GM21528 (cell line): Measurements from ENCODE around the gene PSME4.
"Not testable (repeated sequence)": the region's sequence is repeated elsewhere in the genome, so short reads cannot be mapped to it uniquely, and the experiment has no call there.

Experiments
- ATAC-seq: cut with Tn5 transposase; IDR thresholded peaks from one replicate; pipeline ENCODE4 v1.9.1; 2021; ENCODE audit warnings: mild to moderate bottlenecking, moderate library complexity; ENCODE audit not compliant: unreplicated experiment, low FRiP score

The PSME4 gene

DNA sequence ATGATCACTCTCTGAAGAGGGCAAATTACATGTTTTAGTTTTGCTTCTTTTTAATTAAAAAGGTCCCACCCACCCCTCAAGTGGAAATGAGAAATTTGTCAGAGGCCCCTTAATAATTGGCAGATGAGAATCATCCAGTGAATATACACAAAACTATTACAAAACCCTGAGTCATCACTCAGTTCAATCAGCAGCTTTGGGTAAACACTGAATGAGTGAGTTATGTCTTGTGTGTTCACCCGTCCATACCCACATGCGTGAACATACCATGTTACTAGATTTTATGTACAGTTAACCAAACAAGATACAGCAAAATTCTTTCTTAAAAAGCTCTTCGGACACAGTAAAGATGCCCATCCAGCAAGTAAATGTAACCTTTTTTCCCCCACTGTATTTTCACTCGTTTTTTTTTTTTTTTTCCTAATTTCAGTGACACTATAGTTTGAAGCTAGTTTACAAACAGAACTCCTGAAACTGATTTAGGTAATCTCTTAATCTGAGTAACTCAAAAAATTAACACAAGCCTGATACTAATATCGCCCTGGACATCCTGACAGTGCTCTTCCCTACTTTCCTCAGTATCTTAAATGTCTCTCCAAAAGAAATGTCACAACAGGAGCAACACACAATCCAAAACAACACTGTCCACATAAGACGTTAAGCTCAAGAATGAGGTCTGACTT is 1.4 kb downstream of the PSME4 start:
- peak; percentile 29 for ATAC-seq

DNA sequence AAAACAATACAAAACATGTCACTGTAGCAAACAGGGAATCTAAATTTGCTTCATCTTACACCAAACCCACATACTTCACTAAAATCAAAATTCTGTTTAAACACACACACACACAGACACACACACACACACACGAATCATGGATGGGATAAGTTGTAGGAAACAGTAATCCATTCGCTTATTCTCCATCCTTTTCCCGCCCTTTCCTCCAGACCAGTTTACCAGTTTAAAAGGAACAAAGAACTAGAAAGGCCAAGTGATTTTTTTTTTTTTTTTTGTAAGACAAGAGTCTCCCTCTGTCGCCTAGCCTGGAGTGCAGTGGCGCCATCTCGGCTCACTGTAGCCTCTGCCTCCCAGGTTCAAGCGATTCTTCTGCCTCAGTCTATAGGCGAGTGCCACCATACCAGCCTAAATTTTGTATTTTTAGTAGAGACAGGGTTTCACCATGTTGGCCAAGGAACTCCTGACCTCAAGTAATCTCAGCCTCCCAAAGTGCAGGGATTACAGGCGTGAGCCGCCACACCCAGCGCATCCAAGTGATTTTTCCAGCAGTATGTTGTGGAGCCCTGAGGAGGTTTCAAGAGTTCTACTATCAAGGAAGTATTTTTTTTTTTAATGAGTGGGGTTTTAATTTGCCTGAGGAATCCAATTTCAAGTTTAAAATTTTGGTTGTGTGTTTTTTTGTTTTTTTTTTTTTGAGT is 5.7 kb downstream of the PSME4 start:
- ATAC-seq = no peak

- ATAC-seq = no peak
These were observed 6.4 kb downstream of the PSME4 start for GRCh38 chr2:53964257-53964952.

- not testable (repeated sequence) for ATAC-seq
These were observed 9.1 kb downstream of the PSME4 start for GRCh38 chr2:53961478-53962216.

GRCh38 chr2:53960476-53960875 is 10.3 kb downstream of the PSME4 start:
- no peak for ATAC-seq

- no peak for ATAC-seq
These were observed 12.3 kb downstream of the PSME4 start for GRCh38 chr2:53958443-53958842.

- ATAC-seq = no peak
These were observed 18.3 kb downstream of the PSME4 start for GRCh38 chr2:53952519-53952918.

DNA sequence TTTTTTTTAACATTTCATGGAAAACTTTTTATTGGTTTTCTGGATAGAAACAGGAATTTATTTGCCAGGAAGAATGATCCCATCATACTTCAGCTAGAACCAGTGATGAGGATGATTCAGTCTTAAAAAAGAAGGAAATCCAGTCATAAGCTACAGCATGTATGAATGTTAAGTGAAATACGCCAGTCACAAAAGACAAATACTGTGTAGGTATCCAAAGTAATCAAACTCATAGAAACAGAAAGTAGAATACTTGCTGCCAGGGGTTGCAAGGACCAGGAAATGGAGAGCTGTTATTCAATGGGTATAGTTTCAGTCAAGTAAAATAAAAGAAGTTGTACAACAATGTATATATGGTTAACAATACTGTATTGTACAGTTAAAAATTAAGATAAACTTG is 21.3 kb downstream of the PSME4 start:
- ATAC-seq = no peak

DNA sequence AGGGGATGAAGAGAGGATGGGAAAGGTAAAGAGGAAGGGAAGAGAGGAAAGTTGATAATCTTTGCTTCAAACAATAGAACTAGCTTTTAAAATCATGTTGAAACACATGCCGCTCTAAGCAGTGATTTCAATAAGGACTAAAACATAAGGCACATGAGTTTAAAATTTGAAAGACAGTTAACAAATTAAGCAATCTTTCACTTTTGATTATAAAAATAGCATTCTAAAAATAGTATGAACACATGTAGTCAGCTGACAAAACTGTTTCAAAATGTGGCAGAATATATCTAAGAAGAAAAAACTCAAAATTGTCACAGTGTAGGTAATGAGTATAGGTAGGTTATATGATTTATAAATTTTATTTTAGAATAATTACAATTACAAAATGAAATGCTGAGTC is 25.3 kb downstream of the PSME4 start:
- ATAC-seq = no peak

GRCh38 chr2:53944542-53944941 is 26.3 kb downstream of the PSME4 start:
- ATAC-seq = no peak

DNA sequence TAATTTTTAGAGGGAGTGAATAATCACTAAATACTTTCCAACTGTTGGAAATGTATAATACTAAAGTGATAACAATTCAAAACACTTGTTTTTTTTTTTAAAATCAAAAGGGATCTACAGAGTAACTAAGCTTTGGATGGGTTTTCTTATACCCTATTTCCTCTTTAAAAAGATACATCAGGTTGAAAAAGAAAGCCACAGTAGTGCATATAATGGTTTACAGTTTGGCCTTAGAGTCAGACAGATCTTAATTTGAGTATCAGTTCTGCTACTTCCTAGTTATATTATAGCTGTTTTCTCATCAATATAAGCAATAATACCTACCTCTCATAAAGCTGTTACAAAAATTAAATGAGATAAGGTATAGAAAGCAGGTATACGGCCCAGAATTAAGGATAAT is 28.5 kb downstream of the PSME4 start:
- no peak for ATAC-seq

- no peak for ATAC-seq
These were observed 29.0 kb downstream of the PSME4 start for GRCh38 chr2:53941749-53942148.

DNA sequence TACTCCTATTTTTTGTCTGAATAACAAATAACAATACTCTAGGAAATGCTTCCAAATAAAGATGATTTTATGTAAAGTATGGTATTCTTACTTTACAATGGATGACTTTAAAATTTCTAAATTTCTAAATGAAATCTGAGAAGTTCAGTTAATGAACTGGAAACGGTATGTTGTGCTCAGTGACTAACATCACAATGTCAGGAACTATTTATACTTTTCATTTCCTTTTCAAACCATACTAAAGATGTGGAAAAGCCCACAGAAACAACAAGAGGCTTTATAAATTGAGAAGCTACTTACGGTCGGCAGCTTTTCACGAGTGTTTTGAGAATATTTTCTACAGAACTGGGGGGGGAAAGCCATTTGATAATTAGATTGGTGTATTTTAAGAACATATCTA is 31.1 kb downstream of the PSME4 start:
- no peak for ATAC-seq

DNA sequence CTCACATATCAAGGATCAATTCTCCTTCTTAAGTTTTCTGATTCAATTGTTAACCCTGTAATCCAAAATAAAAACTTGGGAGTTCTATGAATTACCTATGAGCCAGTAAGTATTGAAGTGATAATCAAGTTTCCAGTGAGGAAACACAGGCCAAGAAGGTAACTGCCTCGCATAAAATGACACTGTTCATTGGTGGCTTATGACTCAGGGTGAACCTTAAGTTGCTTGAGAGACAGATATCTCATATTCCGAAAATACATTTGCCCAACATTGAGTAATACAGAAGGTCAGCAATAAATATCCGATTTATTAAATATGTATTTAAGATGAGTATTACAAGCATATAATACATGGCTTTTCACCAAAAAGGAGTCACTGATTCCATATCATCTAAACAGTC is 31.9 kb downstream of the PSME4 start:
- no peak for ATAC-seq

DNA sequence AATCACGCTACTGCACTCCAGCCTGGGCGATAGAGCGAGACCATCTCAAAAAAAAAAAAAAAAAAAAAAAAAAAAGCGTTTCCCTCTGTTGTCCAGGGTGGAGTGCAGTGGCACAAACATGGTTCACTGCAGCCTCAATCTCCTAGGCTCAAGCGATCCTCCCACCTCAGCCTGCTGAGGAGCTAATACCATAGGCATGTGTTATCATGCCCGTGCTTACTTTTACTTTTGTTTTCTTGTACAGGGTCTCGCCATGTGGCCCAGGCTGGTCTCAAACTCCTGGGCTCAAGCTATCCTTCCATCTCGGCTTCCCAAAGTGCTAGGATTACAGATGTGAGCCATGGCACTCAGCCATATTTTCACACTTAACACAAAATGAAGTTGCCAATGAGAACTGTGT is 37.5 kb downstream of the PSME4 start:
- no peak for ATAC-seq

DNA sequence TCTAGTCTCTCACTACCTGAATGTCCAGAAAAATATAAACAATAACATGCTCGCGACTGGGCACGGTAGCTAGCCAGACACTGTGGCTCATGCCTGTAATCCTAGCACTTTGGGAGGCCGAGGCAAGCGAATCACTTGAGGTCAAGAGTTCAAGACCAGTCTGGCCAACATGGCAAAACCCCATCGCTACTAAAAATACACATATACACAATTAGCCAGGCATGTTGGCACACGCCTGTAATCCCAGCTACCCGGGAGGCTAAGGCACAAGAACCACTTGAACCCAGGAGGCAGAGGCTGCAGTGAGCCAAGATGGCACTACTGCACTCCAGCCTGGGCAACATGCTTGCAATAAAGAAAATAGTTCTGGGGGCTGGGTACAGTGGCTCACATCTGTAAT is 44.5 kb downstream of the PSME4 start:
- not testable (repeated sequence) for ATAC-seq

GRCh38 chr2:53913721-53914120 is 57.1 kb downstream of the PSME4 start:
- peak; percentile 80 for ATAC-seq

DNA sequence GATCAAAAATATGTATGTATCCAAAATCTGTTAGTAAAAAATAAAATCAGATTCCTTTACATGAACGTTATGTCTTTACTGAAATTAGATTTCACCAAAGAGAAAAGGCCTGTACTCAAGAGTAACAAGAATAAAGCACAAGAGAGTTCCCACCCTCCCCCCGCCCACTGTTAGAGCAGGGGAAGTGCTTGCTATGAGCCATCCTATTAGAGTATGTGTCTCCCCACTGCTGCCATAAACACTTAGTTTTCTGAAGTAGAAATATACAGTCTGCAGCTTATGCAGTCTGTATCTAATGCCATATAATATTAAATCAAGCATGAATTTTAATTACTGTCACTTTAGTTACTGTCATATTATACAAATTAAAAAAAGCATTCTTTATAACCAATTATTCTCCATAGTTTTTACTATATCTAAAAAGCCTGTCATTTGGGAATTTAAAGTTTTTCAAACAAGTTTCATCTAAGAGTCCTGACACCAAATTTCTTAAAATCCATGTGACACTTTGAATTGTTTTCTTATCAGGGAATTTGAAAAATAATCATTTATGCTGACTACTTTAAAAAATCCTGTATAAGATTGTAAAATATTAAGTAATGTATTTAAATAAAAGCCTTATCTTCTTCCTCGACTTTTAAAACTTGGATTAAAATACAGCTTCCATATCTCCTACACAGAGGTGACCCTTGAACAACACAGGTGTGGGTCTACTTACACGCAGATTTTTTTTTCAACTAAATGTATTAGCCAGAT is 59.2 kb downstream of the PSME4 start:
- no peak for ATAC-seq

DNA sequence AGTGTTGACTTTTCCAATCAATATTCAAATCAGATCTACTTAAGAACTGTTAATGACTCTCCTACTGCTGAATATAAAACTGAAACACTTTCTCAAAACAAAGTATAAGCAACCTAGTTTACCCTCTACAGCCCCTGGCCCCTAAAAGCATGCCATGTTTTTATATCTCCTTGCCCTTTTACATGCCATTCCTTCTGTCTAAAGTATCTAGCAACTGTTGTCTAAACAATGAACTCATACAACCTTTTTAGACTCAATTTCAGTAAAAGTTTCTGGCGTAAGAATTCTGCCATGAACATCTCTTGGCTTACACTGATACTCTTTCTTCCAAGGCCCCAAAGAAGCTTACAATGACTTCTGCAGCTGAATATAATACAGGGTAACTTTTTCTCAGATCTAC is 63.2 kb downstream of the PSME4 start:
- no peak for ATAC-seq

- no peak for ATAC-seq
These were observed 65.4 kb downstream of the PSME4 start for GRCh38 chr2:53905396-53905795.
